Measurements from ENCODE around the gene SCO1.
"Not testable (repeated sequence)": the region's sequence is repeated elsewhere in the genome, so short reads cannot be mapped to it uniquely, and the experiment has no call there.

Gene SCO1
- total RNA-seq = 54.0 to 73.2 reads per million in 2 experiments

DNA sequence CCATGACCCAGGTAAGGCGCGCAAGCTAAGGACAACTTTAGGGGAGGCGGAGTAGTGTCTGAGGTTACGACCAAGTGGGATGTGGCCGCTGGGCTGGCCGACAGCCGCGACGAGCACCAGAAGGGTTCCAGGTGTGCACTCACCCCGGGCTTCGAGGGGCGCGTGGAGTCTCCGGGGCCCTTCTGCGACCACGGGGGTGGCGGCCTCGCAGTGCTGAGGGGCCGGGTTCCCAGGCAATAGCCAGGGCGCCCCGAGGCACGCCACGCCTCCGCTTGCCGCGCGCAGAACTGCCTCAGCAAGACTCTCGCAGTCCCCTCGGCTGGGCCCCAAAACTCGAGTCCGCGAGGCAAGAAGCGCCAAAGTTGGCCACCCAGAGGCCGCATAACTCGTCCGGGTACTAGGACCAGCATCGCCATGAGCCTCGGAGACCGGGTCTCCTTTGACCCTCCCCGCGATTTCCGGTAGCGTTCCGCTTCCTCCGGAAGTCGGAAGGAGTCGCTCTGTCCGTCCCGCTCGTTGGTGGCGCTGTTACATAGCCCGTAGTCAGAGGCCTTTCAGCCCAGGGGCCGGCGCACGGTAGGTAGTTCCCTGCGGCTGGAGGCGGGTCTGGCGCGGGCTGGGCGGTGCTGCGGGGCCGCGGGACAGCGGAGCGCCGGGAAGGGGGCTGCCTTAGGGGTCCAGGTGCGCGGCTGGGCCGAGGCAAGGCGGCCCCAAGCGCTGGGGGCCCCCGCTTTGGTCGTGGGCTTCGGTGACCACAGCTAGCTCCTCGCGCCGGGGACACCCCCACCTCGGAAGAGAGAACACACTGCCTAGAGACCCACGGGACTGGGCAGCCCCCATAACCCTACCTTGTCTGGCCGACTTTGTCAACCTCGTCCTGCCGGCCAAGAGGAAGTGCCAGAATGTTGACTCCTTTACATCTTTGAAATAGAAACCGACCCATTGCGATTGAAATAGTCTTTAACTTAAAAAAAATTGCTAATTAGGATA lies at the start of gene SCO1, which contains the start of gene ADPRM:
TSS of gene SCO1 (minus strand) at position 442 of the 990 bp plus-strand sequence. CDS start at position 416, 26 bp downstream.
TSS of gene ADPRM (plus strand) at position 503 of the 990 bp plus-strand sequence. CDS start 7,333 bp downstream, outside the sequence.
- peak; percentile 81 for DNase-seq (ENCODE audit: low read depth)

DNA sequence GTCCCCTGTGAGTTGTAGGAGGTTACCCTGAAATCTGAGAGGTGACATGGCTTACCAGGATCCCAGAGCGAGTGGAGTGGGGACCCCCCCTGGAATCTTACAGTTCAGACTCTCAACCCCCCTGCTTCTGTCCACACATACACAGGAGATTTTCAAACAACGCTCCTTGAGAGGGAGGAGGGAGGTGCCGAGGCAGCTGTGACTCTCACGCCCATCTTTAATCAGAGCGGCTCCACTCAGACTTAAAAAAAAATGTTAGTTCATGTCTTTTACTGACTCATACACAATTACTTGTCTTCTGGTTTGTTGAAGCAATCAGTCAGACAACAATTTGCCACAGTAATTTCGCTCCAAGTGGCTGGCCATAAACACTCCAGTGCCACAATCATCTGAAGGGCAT lies 47.9 kb upstream of the SCO1 start:
- no peak for DNase-seq (ENCODE audit: low read depth)

DNA sequence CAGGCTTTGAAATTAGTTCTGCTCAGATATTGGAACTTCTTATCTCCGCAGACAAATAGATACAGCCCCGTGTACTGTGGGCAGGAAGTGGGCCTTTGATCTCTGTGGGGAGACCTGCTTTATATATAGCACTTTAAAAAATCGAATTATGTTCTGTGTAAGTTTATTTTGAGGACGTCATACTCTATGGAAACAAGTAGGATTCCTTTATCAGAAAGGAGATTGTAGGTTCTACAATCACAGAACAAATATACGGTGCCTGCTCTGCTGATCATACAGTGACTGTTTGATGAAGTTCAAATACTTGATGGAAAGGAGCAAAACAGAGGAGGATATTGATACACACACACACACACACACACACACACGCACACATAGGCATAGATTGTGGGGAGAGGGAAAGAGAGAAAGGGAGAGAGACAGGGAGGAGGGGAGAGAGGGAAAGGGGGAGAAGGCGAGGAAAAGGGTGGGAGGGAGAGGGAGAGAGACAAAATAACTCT lies 47.2 kb upstream of the SCO1 start:
- peak; percentile 10 for DNase-seq (ENCODE audit: low read depth)

DNA sequence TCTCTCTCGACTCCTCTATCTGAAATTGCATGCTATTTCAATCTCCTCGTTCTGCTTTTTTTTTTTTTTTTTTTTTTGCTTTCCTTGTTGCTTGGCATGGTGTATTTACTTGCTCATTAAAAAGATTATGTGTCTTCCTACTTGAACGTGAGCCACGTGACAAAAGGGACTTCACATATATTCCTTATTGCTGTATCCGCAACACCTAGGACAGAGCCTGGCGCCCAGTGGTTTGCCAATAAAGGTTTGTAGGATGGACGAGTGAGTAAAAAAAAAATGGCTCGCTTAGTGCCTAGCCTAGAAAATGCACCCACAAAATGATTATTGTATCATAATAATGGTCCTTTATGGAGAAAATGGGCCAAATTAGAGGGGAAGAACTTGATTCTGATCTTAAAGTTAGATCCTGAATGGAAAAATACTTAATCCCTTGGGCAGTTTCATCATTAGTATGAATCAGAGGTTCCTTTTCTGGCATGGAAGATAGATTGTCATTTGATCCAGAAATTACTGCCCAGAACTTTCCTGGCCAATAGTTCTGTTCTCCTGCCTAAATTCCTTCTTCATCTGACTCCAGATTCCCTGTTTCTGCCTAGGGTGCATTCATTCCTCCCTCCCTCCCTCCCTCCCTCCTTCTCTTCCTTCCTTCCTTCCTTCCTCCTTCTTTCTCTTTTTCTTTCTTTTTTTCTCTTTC lies 46.1 kb upstream of the SCO1 start:
- no peak for DNase-seq (ENCODE audit: low read depth)

DNA sequence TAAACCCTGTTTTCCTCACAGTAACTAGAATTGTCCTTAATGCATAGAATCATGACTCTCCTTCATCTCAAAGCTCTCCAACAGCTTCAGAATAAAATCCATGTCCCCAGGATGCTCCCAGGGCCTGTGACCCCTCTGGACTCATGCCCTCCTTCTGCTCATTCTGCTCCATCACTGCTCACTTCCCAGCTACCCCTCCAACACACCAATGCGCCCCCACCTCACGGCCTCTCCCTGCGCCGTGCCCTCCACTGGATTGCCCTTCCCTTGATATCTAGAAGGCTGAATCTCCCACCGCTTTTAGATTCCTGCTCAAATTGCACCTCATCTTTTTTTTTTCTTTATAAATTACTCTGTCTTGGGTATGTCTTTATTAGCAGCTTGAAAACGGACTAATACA lies 45.1 kb upstream of the SCO1 start:
- DNase-seq (ENCODE audit: low read depth) = no peak

DNA sequence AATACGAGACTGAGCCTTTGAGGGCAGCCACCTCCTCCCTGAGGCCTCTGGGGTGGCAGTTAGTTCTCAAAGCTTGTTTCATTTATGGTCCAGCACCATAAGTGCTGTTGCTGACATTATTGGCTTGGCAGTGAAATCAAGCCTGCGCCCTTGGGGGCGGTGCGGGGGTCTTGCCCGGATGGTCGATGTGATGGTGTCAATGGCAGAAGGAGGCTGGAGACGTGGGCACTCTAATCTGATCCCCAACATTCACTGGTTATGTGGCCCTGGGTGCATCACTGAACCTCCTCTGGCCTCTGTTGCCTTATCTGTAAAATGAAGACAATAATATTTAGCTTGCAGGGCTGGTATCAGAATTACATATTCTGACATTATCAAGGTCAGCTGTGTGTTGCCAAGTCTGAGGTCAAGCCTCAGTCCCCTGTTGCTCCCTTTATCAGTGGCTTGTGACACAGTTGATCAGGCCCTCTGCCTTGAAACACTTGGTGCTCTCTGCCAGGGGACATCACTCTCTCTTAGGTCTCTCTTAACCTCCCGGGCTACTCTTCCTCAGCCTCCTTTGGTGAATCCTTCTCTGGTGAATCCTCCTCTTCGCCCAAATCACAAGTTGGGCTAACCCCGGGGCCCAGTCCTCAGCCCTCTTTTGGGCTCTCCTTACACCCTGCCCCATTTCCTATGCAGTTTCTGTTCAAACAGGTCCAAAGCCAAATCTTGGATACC lies 44.2 kb upstream of the SCO1 start:
- DNase-seq (ENCODE audit: low read depth) = no peak

DNA sequence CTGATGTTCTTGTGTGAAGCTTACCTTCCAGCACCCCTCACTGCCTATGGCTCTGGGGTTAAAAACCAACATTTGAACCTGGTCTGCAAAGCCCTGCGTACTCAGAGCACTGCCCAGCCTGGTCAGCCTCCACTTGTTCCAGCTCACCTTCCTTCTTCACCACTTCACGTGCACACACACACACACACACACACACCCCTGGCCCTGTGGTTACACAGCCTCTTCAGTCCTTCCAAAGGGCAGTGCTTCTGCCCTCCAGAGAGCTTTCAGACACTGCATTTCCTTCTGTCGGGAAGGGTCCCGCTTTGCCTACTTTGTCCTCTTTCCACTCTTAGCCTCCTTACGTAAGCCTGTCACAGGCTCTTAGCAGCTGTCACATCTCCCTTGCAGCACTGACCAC lies 42.1 kb upstream of the SCO1 start:
- DNase-seq (ENCODE audit: low read depth) = no peak

DNA sequence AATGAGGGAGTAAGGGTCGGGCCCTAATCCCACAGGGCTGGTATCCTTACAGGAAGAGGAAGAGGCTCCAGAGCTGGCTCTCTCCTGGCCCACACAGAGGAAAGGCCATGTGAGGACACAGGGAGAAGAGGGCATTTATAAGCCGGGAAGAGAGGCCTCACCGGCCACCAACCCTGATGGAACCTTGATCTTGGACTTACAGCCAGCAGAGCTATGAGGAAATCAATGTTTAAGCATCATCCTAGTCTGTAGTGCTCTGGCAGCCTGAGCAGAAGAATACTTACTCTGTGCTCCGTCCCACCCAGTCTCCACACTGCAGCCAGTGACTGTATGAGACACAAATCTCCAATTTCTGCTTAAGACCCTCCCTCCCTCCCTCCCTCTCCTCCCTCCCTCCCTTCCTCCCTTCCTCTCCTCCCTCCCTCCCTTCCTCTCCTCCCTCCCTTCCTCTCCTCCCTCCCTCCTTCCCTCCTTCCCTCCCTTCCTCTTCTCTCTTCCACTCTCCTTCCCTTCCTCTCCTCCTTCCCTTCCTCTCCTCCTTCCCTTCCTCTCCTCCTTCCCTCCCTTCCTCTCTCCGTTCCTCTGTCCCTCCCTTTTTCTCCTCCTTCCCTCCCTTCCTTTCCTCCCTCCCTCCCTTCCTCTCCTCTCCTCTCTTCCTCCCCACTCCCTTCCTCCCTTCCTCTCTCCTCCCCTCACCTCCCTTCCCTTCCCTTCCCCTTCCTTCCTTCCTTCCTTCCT lies 41.4 kb upstream of the SCO1 start:
- no peak for DNase-seq (ENCODE audit: low read depth)

DNA sequence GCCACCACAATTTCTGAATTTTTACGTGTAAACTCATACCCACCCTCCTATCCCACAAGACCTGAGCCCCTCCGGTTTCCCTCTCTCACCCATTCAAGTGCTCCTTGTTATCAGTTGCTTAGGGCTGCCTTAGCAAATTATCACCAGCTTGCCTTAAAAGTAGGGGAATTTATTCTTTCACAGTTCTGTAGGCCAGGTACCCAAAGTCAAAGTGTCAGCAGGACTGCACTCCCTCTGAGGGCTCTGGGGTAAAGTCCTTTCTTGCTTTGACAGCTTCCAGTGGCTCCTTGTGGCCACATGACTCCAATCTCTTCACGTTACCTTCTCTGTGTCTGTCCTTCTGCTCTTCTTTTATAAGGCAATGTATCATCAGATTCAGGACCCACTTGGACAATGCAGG lies 40.4 kb upstream of the SCO1 start:
- no peak for DNase-seq (ENCODE audit: low read depth)

DNA sequence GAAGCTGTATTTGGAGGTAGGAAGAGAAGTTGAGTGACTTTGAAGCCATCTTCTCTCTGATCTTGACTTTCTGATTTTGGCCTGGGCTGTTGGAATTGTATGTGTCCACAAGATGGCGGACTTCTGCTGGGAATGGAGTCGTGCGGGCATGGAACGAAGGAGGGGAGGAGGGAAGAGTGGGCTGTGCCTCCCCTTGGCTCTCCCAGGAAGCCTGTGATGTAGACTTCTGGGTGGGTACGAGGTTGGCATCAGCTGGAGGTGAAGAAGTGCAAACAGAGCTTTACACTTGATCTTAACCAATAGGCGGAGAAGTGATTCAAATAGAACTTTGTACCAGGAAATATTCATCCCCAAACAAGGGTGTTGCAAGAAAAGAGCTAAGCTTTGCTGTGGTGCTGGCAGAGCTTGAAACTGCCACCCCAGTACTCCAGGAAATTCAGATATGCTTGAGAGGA lies 39.9 kb upstream of the SCO1 start:
- DNase-seq (ENCODE audit: low read depth) = peak; percentile 4

DNA sequence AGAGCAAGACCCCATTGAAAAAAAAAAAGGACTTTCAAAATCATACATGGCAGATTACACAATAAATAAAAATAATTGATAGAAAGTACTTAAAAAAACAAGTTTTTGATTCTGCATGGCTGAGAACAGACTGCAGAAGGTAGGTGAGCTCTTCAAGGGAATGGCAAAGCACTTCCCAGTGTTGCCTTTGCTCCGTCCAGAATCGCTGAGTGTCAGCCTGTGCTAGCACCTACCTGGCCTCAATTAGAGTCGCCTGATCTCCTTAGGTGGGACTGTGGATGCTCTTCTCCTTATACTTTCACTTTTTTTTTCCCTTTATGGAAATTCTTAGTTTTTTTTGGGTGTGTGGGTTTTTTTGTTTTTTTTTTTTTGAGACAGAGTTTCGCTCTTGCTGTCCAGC lies 38.5 kb upstream of the SCO1 start:
- DNase-seq (ENCODE audit: low read depth) = no peak

DNA sequence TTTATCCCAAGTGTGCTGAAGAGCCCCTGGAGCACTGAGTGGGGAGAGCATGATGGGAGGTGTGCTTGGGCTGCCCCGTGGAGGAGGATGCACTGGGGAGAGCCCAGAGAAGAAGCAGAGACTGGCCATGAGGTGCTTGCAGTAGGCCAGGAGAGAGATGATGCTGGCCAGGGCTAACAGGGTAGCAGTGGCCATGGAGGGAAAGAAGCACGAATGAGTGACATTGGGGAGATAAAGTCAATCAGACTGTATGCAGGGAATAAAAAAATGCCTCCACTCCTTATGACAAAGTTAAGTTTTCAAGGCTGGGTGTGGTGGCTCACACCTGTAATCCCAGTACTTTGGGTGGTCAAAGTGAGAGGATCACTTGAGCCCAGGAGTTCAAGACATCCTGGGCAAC lies 37.9 kb upstream of the SCO1 start:
- no peak for DNase-seq (ENCODE audit: low read depth)

DNA sequence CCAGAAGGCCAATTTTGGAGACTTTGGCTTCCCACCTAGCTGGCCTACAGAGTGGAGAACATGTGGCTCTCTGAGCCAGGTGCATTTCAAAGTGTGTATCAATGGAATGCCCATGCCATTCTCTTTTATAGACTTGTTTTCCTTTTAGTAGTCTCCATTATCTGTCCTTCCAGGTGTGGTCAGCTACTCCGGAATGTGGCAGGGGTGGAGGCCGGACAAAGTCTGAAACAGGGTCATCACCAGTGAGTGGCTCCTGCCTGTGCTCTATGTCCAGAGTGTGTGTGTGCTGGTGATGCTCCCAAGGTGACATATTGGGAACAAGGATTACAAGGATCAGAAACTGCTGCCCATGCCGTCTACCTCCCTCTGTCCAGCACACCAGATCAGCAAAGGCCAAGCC lies 36.3 kb upstream of the SCO1 start:
- DNase-seq (ENCODE audit: low read depth) = no peak

DNA sequence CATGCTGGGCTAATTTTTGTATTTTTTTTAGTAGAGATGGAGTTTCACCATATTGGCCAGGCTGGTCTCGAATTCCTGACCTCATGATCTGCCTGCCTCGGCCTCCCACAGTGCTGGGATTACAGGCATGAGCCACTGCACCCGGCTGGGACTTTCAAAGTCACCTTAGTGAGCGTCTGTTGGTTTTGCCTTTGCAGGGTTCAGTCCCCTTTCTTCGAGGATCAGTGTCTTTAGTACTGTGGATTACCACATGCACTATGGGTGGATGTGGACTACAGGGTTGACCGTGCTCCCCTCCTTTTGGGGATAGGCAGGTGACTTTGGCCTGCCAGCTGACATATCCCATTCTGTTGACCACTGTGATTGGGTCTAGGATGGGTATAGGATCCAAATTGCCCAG lies 34.8 kb upstream of the SCO1 start:
- not testable (repeated sequence) for DNase-seq (ENCODE audit: low read depth)

DNA sequence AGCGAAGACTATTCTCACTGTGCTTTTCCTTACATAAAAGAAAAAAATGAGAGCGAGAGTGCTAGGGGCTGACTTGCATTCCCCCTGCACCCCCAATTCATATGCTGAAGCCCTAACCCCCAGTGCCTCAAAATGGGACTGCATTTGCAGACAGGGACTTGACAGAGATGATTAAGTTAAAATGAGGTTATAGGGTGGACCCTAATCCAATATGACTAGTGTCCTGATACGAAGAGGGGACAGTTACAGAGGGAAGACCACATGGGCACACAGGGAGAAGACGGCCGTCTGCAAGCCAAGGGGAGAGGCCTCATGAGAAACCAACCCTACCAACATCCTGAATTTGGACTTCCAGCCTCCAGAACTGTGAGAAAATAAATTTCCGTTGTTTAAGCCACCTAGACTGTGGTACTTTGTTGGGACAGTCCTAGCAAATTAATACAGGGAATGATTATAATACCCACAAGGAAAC lies 34.1 kb upstream of the SCO1 start:
- no peak for DNase-seq (ENCODE audit: low read depth)

DNA sequence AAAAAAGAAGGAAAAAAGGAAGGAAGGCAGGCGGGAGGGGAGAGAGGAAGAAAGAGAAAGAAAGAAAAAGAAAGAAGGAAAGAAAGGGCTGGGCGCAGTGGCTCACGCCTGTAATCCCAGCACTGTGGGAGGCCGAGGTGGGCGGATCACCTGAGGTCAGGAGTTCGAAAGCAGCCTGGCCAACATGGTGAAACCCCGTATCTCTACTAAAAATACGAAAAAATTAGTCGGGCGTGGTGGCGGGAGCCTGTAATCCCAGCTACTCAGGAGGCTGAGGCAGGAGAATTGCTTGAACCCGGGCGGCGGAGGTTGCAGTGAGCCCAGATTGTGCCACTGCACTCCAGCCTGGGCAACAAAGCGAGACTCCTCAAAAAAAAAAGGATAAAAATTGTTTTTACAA lies 32.9 kb upstream of the SCO1 start:
- not testable (repeated sequence) for DNase-seq (ENCODE audit: low read depth)

DNA sequence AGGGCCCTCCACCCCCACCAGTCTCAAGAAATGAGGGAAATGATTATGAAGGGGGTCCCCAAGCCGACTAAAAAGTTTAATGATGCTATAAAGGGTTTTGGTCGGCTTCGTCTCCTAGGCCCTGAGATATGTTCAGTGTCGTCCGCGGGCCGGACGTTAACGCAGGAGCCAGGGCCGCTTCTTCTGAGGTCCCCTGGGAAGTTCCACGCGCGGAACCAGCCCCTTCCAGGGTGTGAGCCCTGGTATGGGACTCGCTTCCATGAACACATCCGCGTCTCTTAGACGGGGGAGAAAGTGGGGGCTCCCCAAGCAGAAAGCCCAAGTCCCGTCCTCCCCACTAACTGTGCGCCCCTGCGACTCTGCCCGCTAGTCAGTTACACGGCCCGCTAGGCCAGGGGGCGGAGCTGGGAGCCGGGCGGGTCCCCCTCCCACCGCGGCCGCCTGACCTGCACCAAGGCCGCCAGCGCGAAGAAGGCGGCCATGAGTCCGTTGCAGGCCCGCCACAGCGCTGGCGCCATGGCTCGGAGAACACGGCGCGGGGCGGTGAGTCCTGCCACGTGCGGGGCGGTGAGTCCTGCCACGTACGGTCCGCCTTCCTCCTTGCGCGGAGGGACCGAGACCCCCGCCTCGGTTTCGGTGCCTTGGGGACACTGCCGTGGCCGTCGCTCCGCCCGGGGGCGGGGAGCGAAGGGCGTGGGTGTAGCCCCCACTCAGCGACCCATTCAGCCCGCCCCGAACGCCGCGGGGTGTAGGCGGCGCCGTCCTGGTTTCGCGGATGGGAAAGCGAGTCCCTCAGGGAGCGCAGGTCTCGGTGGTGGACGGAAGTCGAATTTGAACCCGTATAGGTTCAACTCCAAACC lies 32.2 kb upstream of the SCO1 start, which contains the start of gene TMEM220:
TSS of gene TMEM220 (minus strand) at position 690 of the 860 bp plus-strand sequence. CDS start at position 518, 172 bp downstream.
- DNase-seq (ENCODE audit: low read depth) = peak; percentile 7

DNA sequence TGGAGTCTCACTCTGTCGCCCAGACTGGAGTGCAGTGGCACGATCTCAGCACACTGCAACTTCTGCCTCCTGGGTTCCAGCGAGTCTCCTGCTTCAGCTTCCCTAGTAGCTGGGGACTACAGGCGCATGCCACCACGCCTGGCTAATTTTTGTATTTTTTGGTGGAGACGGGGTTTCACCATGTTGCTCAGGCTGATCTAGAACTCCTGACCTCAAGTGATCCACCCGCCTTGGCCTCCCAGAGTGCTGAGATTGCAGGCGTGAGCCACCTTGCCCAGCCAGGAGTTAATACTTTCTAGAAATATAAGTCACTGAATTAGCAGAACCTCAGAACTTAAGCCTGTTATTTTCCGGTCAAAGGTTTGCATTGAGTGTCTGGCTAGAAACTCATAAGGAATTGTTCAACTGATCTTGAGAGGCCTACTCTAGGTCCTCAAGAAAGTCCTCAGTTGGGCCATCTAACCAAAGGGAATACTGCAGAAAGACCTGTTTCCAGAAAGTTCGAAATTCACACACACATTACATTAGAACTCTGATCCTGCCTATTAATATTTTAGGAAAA lies 31.1 kb upstream of the SCO1 start:
- DNase-seq (ENCODE audit: low read depth) = no peak

DNA sequence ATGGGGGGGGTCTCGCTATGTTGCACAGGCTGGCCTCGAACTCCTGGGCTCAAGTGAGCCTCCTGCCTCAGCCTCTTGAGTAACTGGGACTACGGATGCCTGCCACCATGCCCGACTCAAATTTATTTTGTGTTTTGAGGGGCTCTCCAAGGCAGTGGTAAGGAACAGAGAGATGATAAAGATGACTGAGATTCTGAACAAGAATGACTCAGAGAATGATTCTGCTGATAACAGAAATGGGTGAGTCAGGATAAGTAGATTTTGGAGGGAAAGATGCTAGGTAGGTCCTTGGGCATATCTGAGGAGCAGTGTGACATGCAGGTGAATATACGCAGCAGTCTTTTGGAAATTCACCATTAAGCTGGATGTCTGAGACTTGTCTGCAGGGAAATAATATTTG lies 29.9 kb upstream of the SCO1 start:
- DNase-seq (ENCODE audit: low read depth) = no peak

DNA sequence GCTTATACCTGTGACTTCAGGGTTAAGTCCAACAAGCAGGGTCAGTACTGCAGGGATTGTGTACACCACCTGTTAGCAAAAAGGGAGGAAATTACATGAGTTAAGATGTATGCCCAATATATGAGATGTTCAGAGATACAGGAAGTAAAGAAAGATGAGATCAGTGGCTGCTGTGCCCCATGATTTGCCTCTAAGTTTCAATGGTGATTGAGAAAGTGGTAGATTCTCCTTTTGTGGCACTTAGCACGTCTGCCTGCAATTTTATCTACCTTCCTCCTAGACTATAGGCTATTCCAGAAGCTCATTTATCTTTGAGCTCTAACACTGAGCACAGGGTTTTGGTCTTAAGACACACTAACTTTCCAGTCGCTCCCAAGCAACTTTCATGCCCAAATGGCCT lies 28.9 kb upstream of the SCO1 start:
- DNase-seq (ENCODE audit: low read depth) = no peak

Data from T follicular helper cell (primary cell).